Tibial nerve (tissue), 3 donors: ENCODE measurements around the gene DNAAF5.

ENCODE experiments used
- CTCF ChIP-seq, 5 experiments: fragments of 200-600 bp in 3 of 5; fragments of 450-650 bp in 2 of 5; sonication (generic) in 3 of 5; IDR thresholded peaks; one replicate each; pipeline ENCODE4 v1.5.1; 2016 to 2019; ENCODE audit warnings: antibody characterized with exemption in 5 of 5, mild to moderate bottlenecking in 3 of 5, moderate library complexity in 2 of 5
- POLR2A ChIP-seq, 2 donors: fragments of 450-650 bp; IDR thresholded peaks; one replicate each; pipeline ENCODE4 v1.6.1; 2017; ENCODE audit warnings: antibody characterized with exemption in 2 of 2, mild to moderate bottlenecking in 2 of 2, moderate library complexity in 2 of 2

GRCh38 chr7:820341-820740 lies 93.8 kb downstream of the DNAAF5 start:
- no peak for TF ChIP-seq CTCF (IDR thresholded peaks at IDR 0.05)
- TF ChIP-seq POLR2A (IDR thresholded peaks at IDR 0.05): no peak
